Trophoblast cell (in vitro differentiated cells and primary cell): ENCODE results near the gene MICALL2.

Source experiments
- DNase-seq, 2 donors: peaks; one replicate each; pipeline ENCODE4 v3.0.0-alpha.2; 2016
- H2AFZ ChIP-seq: 2 replicates; pipeline ENCODE4 v1.6.1; 2013; ENCODE audit warnings: low read length, moderate library complexity, mild to moderate bottlenecking; ENCODE audit not compliant: insufficient read depth, poor library complexity
- H2AK5ac ChIP-seq: 2 replicates; pipeline ENCODE4 v1.6.1; 2013; ENCODE audit warnings: mild to moderate bottlenecking, low read length
- H2BK120ac ChIP-seq: 2 replicates; pipeline ENCODE4 v1.6.1; 2013; ENCODE audit warnings: low read length, mild to moderate bottlenecking, moderate library complexity; ENCODE audit not compliant: insufficient read depth, poor library complexity
- H2BK12ac ChIP-seq: 2 replicates; pipeline ENCODE4 v1.6.1; 2013; ENCODE audit warnings: mild to moderate bottlenecking, low read length, moderate library complexity
- H2BK5ac ChIP-seq: 2 replicates; pipeline ENCODE4 v1.6.1; 2013; ENCODE audit warnings: low read length, low read depth, moderate library complexity, mild to moderate bottlenecking; ENCODE audit not compliant: poor library complexity
- H3K14ac ChIP-seq: 2 replicates; pipeline ENCODE4 v1.6.1; 2013; ENCODE audit warnings: mild to moderate bottlenecking, low read length
- H3K18ac ChIP-seq: 2 replicates; pipeline ENCODE4 v1.6.1; 2013; ENCODE audit warnings: mild to moderate bottlenecking, low read length
- H3K23ac ChIP-seq: 2 replicates; pipeline ENCODE4 v1.6.1; 2013; ENCODE audit warnings: low read length
- H3K27ac ChIP-seq: 2 replicates; pipeline ENCODE4 v1.5.1; 2013; ENCODE audit warnings: low read depth, mild to moderate bottlenecking, inconsistent platforms, low read length, moderate library complexity
- H3K27me3 ChIP-seq: 2 replicates; pipeline ENCODE4 v1.6.1; 2013; ENCODE audit warnings: inconsistent platforms, mild to moderate bottlenecking, low read length, moderate library complexity; ENCODE audit not compliant: insufficient read depth
- H3K36me3 ChIP-seq, 2 experiments: 1 replicate in 1 of 2; 2 replicates in 1 of 2; pipeline ENCODE4 v1.6.1; 2013; ENCODE audit warnings: low read length in 2 of 2, mild to moderate bottlenecking in 2 of 2, moderate library complexity in 1 of 2; ENCODE audit not compliant: insufficient read depth in 2 of 2, control insufficient read depth in 1 of 2
- H3K4ac ChIP-seq: 2 replicates; pipeline ENCODE4 v1.6.1; 2013; ENCODE audit warnings: low read depth, mild to moderate bottlenecking, low read length, moderate library complexity
- H3K4me1 ChIP-seq, 2 experiments: 1 replicate in 1 of 2; 2 replicates in 1 of 2; pipeline ENCODE4 v1.6.1; 2013; ENCODE audit warnings: low read length in 2 of 2, mild to moderate bottlenecking in 2 of 2, moderate library complexity in 1 of 2; ENCODE audit not compliant: insufficient read depth in 2 of 2, control insufficient read depth in 1 of 2
- H3K4me2 ChIP-seq: 2 replicates; pipeline ENCODE4 v1.6.1; 2013; ENCODE audit warnings: inconsistent platforms, mild to moderate bottlenecking, low read length, moderate library complexity
- H3K4me3 ChIP-seq: 2 replicates; pipeline ENCODE4 v1.5.1; 2013; ENCODE audit warnings: mild to moderate bottlenecking, low read depth, low read length, inconsistent platforms
- H3K79me1 ChIP-seq: one replicate; pipeline ENCODE4 v1.6.1; 2013; ENCODE audit warnings: low read length
- H3K79me2 ChIP-seq: 2 replicates; pipeline ENCODE4 v1.6.1; 2013; ENCODE audit warnings: low read length, mild to moderate bottlenecking; ENCODE audit not compliant: control insufficient read depth, insufficient read depth, poor library complexity
- H3K9ac ChIP-seq: 2 replicates; pipeline ENCODE4 v1.6.1; 2013; ENCODE audit warnings: mild to moderate bottlenecking, low read length
- H3K9me3 ChIP-seq: 2 replicates; pipeline ENCODE4 v1.6.1; 2013; ENCODE audit warnings: low read depth, mild to moderate bottlenecking, control low read depth, inconsistent platforms, low read length; ENCODE audit not compliant: insufficient read depth
- H4K12ac ChIP-seq: 2 replicates; pipeline ENCODE4 v1.6.1; 2013; ENCODE audit warnings: low read depth, mild to moderate bottlenecking, low read length, moderate library complexity
- H4K8ac ChIP-seq: 2 replicates; pipeline ENCODE4 v1.6.1; 2013; ENCODE audit warnings: low read depth, mild to moderate bottlenecking, low read length, moderate library complexity
- H4K91ac ChIP-seq: one replicate; pipeline ENCODE4 v1.6.1; 2013; ENCODE audit warnings: low read depth, mild to moderate bottlenecking, low read length, moderate library complexity
- WGBS: extraction: QIAGEN DNeasy Blood & Tissue Kit; methylation state at CpG from one replicate; pipeline ENCODE4 v1.1.7; 2013; ENCODE audit warnings: missing lambda C conversion rate; ENCODE audit not compliant: insufficient read length, insufficient coverage; ENCODE audit errors: extremely low coverage; 5-methylcytosine and 5-hydroxymethylcytosine counted together

The MICALL2 gene

DNA sequence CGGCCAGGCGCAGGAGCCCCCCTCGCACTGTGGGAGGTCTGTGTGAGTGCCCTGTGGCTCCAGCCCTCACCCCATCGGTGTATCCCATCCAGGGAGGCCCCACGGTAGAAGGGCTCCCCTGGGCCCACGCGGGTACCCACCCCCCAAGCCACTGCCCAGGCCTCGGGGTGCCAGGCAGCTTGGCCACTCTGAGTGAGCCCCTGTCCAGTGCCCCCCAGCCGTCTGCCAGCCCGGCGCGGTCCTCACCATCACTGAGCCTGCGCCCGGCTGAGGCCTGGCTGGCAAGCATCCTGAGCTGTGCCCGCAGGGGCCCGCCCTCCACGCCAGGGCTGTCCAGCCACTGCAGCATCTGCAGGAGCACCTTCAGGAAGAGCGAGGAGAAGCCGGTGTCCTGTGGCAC lies 19.2 kb upstream of the MICALL2 start:
- H2BK12ac ChIP-seq, result no peak overlapping the region

DNA sequence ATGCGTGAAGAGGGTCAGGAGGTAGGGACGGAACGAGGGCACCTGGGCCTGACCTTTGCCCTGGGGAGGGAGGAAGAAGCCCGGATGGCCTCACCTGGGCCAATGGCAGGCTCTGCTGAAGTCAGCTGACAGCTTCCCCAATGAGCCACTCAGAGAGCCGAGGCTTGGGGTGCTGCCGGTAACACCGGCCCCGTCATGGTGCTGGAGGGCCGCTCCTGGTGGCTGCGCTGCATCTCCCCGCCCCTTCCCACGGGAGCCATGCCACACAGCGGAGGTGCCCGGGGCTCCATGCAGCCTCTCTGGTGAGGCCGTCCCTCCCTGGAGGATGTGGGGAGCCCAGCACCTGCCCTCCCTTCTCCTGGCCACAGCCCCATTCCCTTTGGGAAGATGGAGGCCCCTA lies 17.6 kb upstream of the MICALL2 start:
- Histone ChIP-seq H3K36me3 (peaks cover 90 to 92% of the 10 kb centered on the region in 2 experiments), H3K4me3 (no peak overlapping the region), H2AFZ (no peak overlapping the region), H2BK12ac (no peak overlapping the region), H3K4me2 (no peak overlapping the region), H3K4me1 (no peaks in the 10 kb centered on the region), H4K91ac (no peak overlapping the region), H3K79me1 (no peaks in the 10 kb centered on the region), H3K27me3 (no peaks in the 10 kb centered on the region), H3K14ac (no peak overlapping the region), H3K23ac (no peak overlapping the region), H2AK5ac (no peak overlapping the region), H3K27ac (no peak overlapping the region), H4K8ac (no peak overlapping the region), H3K79me2 (no peaks in the 10 kb centered on the region), H3K4ac (no peak overlapping the region), H2BK5ac (no peak overlapping the region), H3K18ac (no peak overlapping the region), H2BK120ac (no peak overlapping the region), H3K9me3 (peaks cover 2% of the 10 kb centered on the region), H3K9ac (no peak overlapping the region), H4K12ac (no peak overlapping the region)
- WGBS, result no CpG with 5 or more reads among the region's 15 CpGs
- no peak for DNase-seq

More for the DNA sequence above, 19.2 kb upstream of the MICALL2 start:
- no peak overlapping the region for H3K18ac ChIP-seq
- no peak overlapping the region for H3K4ac ChIP-seq
- no peak overlapping the region for H3K14ac ChIP-seq
- no peak overlapping the region for H4K12ac ChIP-seq
- no peaks in the 10 kb centered on the region for H3K79me1 ChIP-seq
- H3K4me2 ChIP-seq, result no peak overlapping the region
- no CpG with 5 or more reads among the region's 19 CpGs for WGBS
- H3K36me3 ChIP-seq, result peaks cover 90 to 94% of the 10 kb centered on the region in 2 experiments
- no peak overlapping the region for H3K23ac ChIP-seq
- no peak overlapping the region for H3K27ac ChIP-seq
- no peaks in the 10 kb centered on the region for H3K79me2 ChIP-seq
- no peaks in the 10 kb centered on the region for H3K4me1 ChIP-seq
- no peak for DNase-seq
- H4K91ac ChIP-seq, result no peak overlapping the region
- H2AFZ ChIP-seq, result no peak overlapping the region
- H2BK120ac ChIP-seq, result no peak overlapping the region
- H3K27me3 ChIP-seq, result no peaks in the 10 kb centered on the region
- no peak overlapping the region for H3K9ac ChIP-seq
- H3K4me3 ChIP-seq, result no peak overlapping the region
- no peak overlapping the region for H4K8ac ChIP-seq
- H2BK5ac ChIP-seq, result no peak overlapping the region
- no peak overlapping the region for H2AK5ac ChIP-seq
- H3K9me3 ChIP-seq, result peaks cover 2% of the 10 kb centered on the region

DNA sequence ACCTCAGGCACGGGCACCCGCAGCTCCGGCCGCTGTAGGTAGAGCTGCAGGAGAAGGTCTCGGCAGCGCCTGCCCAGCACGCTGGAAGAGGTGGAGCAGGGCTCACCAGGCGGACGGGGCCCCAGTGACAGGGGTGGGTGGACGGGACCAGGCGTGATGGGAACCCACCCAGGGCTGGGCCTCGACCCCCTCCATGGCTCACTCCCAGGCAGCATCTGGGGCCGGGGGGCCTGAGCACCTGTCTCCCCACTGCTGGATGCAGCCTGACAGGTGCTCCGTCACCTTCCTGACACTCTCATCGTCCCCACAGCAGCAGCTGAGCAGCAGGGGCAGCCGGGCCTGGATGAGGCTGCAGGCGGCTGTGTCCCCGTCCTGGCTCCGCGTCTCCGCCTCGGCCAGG lies 16.7 kb upstream of the MICALL2 start:
- Histone ChIP-seq H3K4ac (no peak overlapping the region), H3K9me3 (peaks cover 2% of the 10 kb centered on the region), H2BK5ac (no peak overlapping the region), H3K4me1 (no peaks in the 10 kb centered on the region), H3K9ac (no peak overlapping the region), H3K4me3 (no peak overlapping the region), H3K4me2 (no peak overlapping the region), H3K79me1 (no peaks in the 10 kb centered on the region), H2BK12ac (no peak overlapping the region), H3K79me2 (no peaks in the 10 kb centered on the region), H3K36me3 (peaks cover 90 to 92% of the 10 kb centered on the region in 2 experiments), H4K12ac (no peak overlapping the region), H3K27me3 (no peaks in the 10 kb centered on the region), H3K23ac (no peak overlapping the region), H2AK5ac (no peak overlapping the region), H3K14ac (no peak overlapping the region), H3K18ac (no peak overlapping the region), H3K27ac (no peak overlapping the region), H2BK120ac (no peak overlapping the region), H4K91ac (no peak overlapping the region), H4K8ac (no peak overlapping the region), H2AFZ (no peak overlapping the region)
- no peak for DNase-seq
- no CpG with 5 or more reads among the region's 22 CpGs for WGBS

DNA sequence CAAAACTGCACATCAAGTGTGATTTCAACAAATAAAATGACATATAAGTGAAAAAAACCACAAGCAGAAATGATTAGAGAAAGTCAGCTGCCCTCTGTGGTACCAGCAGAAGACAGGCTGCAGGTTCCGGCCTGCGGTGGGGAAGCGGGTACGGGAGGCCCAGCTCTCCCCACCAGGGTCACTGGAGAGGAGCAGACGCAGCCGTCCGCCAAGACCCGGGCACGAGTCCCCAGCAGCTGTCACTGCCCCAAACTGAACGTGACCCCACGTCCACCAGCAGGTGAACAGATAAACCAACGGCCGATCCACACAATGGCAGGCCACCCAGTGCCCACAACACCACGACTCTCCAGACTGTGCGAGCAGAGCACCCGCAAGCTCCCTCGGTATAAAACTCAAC lies 16.1 kb upstream of the MICALL2 start:
- Histone ChIP-seq H3K79me2 (no peaks in the 10 kb centered on the region), H3K4me2 (no peak overlapping the region), H2BK5ac (no peak overlapping the region), H3K27me3 (no peaks in the 10 kb centered on the region), H3K14ac (no peak overlapping the region), H2AFZ (no peak overlapping the region), H2AK5ac (no peak overlapping the region), H2BK12ac (no peak overlapping the region), H3K36me3 (peaks cover 90 to 94% of the 10 kb centered on the region in 2 experiments), H4K91ac (no peak overlapping the region), H4K8ac (no peak overlapping the region), H4K12ac (no peak overlapping the region), H3K79me1 (no peaks in the 10 kb centered on the region), H3K23ac (no peak overlapping the region), H3K27ac (no peak overlapping the region), H3K4me1 (no peaks in the 10 kb centered on the region), H3K9me3 (peaks cover 2% of the 10 kb centered on the region), H3K18ac (no peak overlapping the region), H3K4ac (no peak overlapping the region), H3K9ac (no peak overlapping the region), H2BK120ac (no peak overlapping the region), H3K4me3 (no peak overlapping the region)
- DNase-seq, result no peak
- WGBS, result no CpG with 5 or more reads among the region's 17 CpGs
